ENCODE results near the gene LYRM4. TPM values are rescaled to one million over a fixed set of nuclear protein-coding genes. Genes with fewer than 3 reads are reported as not detected.

The LYRM4 gene
- total RNA-seq, 2 experiments from 2014 or later, result 28.9 to 29.8 TPM

GRCh38 chr6:5139828-5140771, 120.7 kb downstream of the LYRM4 start:
- no peaks in the 10 kb centered on the region for H3K27me3 Mint-ChIP-seq (ENCODE audit: low read depth)
- no peak overlapping the region for H3K27ac Mint-ChIP-seq
- peaks cover 12% of the 10 kb centered on the region for H3K4me1 Mint-ChIP-seq (ENCODE audit: low read depth)
- CTCF ChIA-PET, result interaction anchor here (0.9 to 1.5 kb wide), 2 partner anchors 113 to 240 kb away, joined by 3 to 5 read pairs; no protein-coding TSS in a partner anchor
- H3K4me3 Mint-ChIP-seq, result no peak overlapping the region
- no peaks in the 10 kb centered on the region for H3K36me3 Mint-ChIP-seq (ENCODE audit: low read depth)
- POLR2A ChIA-PET, result no interaction called here
- no peaks in the 10 kb centered on the region for H3K9me3 Mint-ChIP-seq (ENCODE audit: insufficient read depth)
- DNase-seq (no peak), ATAC-seq (no peak)

GRCh38 chr6:5138995-5139827, 121.5 kb downstream of the LYRM4 start:
- Mint-ChIP-seq H3K4me3 (no peak overlapping the region), H3K9me3 (ENCODE audit: insufficient read depth) (no peaks in the 10 kb centered on the region), H3K36me3 (ENCODE audit: low read depth) (no peaks in the 10 kb centered on the region), H3K27ac (no peak overlapping the region), H3K27me3 (ENCODE audit: low read depth) (no peaks in the 10 kb centered on the region), H3K4me1 (ENCODE audit: low read depth) (peaks cover 12% of the 10 kb centered on the region)
- POLR2A ChIA-PET, result no interaction called here
- ATAC-seq (no peak), DNase-seq (no peak)
- CTCF ChIA-PET, result no interaction called here

GRCh38 chr6:5136851-5137250, 123.9 kb downstream of the LYRM4 start:
- POLR2A ChIA-PET, result no interaction called here
- H3K27me3 Mint-ChIP-seq (ENCODE audit: low read depth), result no peaks in the 10 kb centered on the region
- DNase-seq, result no peak
- H3K27ac Mint-ChIP-seq, result no peak overlapping the region
- no peaks in the 10 kb centered on the region for H3K9me3 Mint-ChIP-seq (ENCODE audit: insufficient read depth)
- no peak for ATAC-seq
- CTCF ChIA-PET, result interaction anchor here (0.7 kb wide), 1 partner anchor 13 kb away, joined by 3 read pairs; no protein-coding TSS in a partner anchor
- H3K36me3 Mint-ChIP-seq (ENCODE audit: low read depth), result no peaks in the 10 kb centered on the region
- H3K4me1 Mint-ChIP-seq (ENCODE audit: low read depth), result peaks cover 10% of the 10 kb centered on the region
- H3K4me3 Mint-ChIP-seq, result no peak overlapping the region

- Mint-ChIP-seq H3K27ac (no peak overlapping the region), H3K4me3 (no peak overlapping the region), H3K4me1 (ENCODE audit: low read depth) (peaks cover 10% of the 10 kb centered on the region), H3K9me3 (ENCODE audit: insufficient read depth) (no peaks in the 10 kb centered on the region), H3K36me3 (ENCODE audit: low read depth) (no peaks in the 10 kb centered on the region), H3K27me3 (ENCODE audit: low read depth) (no peaks in the 10 kb centered on the region)
- ChIA-PET CTCF (interaction anchor here (0.7 to 1.2 kb wide), 4 partner anchors 8 to 154 kb away, joined by 3 to 4 read pairs (median 3); no protein-coding TSS in a partner anchor), POLR2A (no interaction called here)
- ATAC-seq (peak; percentile 61), DNase-seq (peak; percentile 61)
Observed at GRCh38 chr6:5135788-5136376, 124.9 kb downstream of the LYRM4 start.

GRCh38 chr6:5133943-5134342, 126.8 kb downstream of the LYRM4 start:
- ChIA-PET CTCF (interaction anchor here (1.0 to 1.5 kb wide), 2 partner anchors 10 to 246 kb away, joined by 5 to 10 read pairs; no protein-coding TSS in a partner anchor), POLR2A (no interaction called here)
- Mint-ChIP-seq H3K27ac (no peak overlapping the region), H3K36me3 (ENCODE audit: low read depth) (no peaks in the 10 kb centered on the region), H3K4me1 (ENCODE audit: low read depth) (peaks cover 10% of the 10 kb centered on the region), H3K9me3 (ENCODE audit: insufficient read depth) (no peaks in the 10 kb centered on the region), H3K27me3 (ENCODE audit: low read depth) (no peaks in the 10 kb centered on the region), H3K4me3 (no peak overlapping the region)
- no peak for DNase-seq
- ATAC-seq, result no peak

DNA sequence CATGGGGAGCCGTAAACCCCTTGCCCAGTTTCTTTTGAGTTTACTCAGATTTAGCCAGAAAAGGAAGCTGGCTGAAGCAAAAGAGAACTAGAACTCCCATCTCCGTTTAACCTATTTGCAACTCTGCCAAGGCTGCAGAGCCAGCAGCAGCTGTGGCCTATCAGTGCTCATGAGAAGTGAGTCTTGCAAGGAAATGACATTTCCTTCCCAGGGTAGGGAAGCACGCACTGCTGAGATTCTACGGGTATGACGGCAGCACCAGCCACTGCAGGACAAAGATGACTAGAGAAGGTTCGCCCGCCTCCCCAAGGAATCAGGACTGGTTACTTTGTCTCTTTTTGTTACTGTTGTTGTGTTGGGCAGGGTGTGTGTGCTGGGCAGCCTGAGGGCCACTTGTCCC, 128.0 kb downstream of the LYRM4 start:
- H3K27ac Mint-ChIP-seq, result no peak overlapping the region
- peaks cover 10% of the 10 kb centered on the region for H3K4me1 Mint-ChIP-seq (ENCODE audit: low read depth)

GRCh38 chr6:5130135-5130866, 130.4 kb downstream of the LYRM4 start:
- no peak overlapping the region for H3K27ac Mint-ChIP-seq
- CTCF ChIA-PET, result interaction anchor here (1.0 kb wide), 1 partner anchor 13 kb away, joined by 6 read pairs; no protein-coding TSS in a partner anchor

More for the DNA sequence above, 128.0 kb downstream of the LYRM4 start:
- H3K4me3 Mint-ChIP-seq, result no peak overlapping the region
- H3K36me3 Mint-ChIP-seq (ENCODE audit: low read depth), result no peaks in the 10 kb centered on the region
- no peaks in the 10 kb centered on the region for H3K27me3 Mint-ChIP-seq (ENCODE audit: low read depth)
- ATAC-seq, result no peak
- POLR2A ChIA-PET, result interaction anchor here (0.6 kb wide), 1 partner anchor 68 kb away, joined by 3 read pairs; no protein-coding TSS in a partner anchor
- H3K9me3 Mint-ChIP-seq (ENCODE audit: insufficient read depth), result no peaks in the 10 kb centered on the region
- DNase-seq, result no peak
- CTCF ChIA-PET, result interaction anchor here (0.7 to 1.3 kb wide), 3 partner anchors 11 to 247 kb away, joined by 3 to 4 read pairs (median 3); no protein-coding TSS in a partner anchor

GRCh38 chr6:5128351-5128750, 132.4 kb downstream of the LYRM4 start:
- H3K36me3 Mint-ChIP-seq (ENCODE audit: low read depth), result no peaks in the 10 kb centered on the region
- DNase-seq (no peak), ATAC-seq (no peak)
- H3K27me3 Mint-ChIP-seq (ENCODE audit: low read depth), result no peaks in the 10 kb centered on the region
- POLR2A ChIA-PET, result no interaction called here
- no peak overlapping the region for H3K27ac Mint-ChIP-seq
- CTCF ChIA-PET, result interaction anchor here (1.5 kb wide), 1 partner anchor 15 kb away, joined by 5 read pairs; no protein-coding TSS in a partner anchor
- no peaks in the 10 kb centered on the region for H3K9me3 Mint-ChIP-seq (ENCODE audit: insufficient read depth)
- no peak overlapping the region for H3K4me3 Mint-ChIP-seq
- no peaks in the 10 kb centered on the region for H3K4me1 Mint-ChIP-seq (ENCODE audit: low read depth)

More at GRCh38 chr6:5130135-5130866, 130.4 kb downstream of the LYRM4 start:
- H3K36me3 Mint-ChIP-seq (ENCODE audit: low read depth), result no peaks in the 10 kb centered on the region
- H3K4me3 Mint-ChIP-seq, result no peak overlapping the region
- POLR2A ChIA-PET, result no interaction called here
- H3K9me3 Mint-ChIP-seq (ENCODE audit: insufficient read depth), result no peaks in the 10 kb centered on the region
- no peaks in the 10 kb centered on the region for H3K27me3 Mint-ChIP-seq (ENCODE audit: low read depth)
- DNase-seq, result no peak
- no peak for ATAC-seq
- no peaks in the 10 kb centered on the region for H3K4me1 Mint-ChIP-seq (ENCODE audit: low read depth)

GRCh38 chr6:5127106-5127687, 133.6 kb downstream of the LYRM4 start:
- ChIA-PET POLR2A (no interaction called here), CTCF (interaction anchor here (1.5 kb wide), 1 partner anchor 17 kb away, joined by 5 read pairs; no protein-coding TSS in a partner anchor)
- Mint-ChIP-seq H3K4me3 (no peak overlapping the region), H3K27ac (no peak overlapping the region), H3K4me1 (ENCODE audit: low read depth) (no peaks in the 10 kb centered on the region), H3K9me3 (ENCODE audit: insufficient read depth) (no peaks in the 10 kb centered on the region), H3K27me3 (ENCODE audit: low read depth) (no peaks in the 10 kb centered on the region), H3K36me3 (ENCODE audit: low read depth) (no peaks in the 10 kb centered on the region)
- DNase-seq, result no peak
- ATAC-seq, result no peak

GRCh38 chr6:5126214-5126613, 134.5 kb downstream of the LYRM4 start:
- no peak overlapping the region for H3K4me3 Mint-ChIP-seq
- H3K9me3 Mint-ChIP-seq (ENCODE audit: insufficient read depth), result no peaks in the 10 kb centered on the region
- H3K4me1 Mint-ChIP-seq (ENCODE audit: low read depth), result no peaks in the 10 kb centered on the region
- H3K36me3 Mint-ChIP-seq (ENCODE audit: low read depth), result no peaks in the 10 kb centered on the region
- DNase-seq, result no peak
- H3K27ac Mint-ChIP-seq, result no peak overlapping the region
- H3K27me3 Mint-ChIP-seq (ENCODE audit: low read depth), result no peaks in the 10 kb centered on the region
- no peak for ATAC-seq
- ChIA-PET CTCF (no interaction called here), POLR2A (no interaction called here)

Data from activated CD8-positive, alpha-beta T cell treated with anti-CD3 and anti-CD28 coated beads, Interleukin-2, amount 10 ng/mL, durations not matched to agents 7 days and 5 days (primary cell).